ENCODE results near the gene SPDYC. TPM values are rescaled to one million over a fixed set of nuclear protein-coding genes. Genes with fewer than 3 reads are reported as not detected.

SPDYC gene
- total and polyA plus RNA-seq, 2 experiments from 2014 or later = 0.24 TPM; not detected in 1

GRCh38 chr11:65150509-65151299 lies 19.3 kb upstream of the SPDYC start:
- no peak overlapping the region for H3K4me3 ChIP-seq

GRCh38 chr11:65151331-65151899 lies 18.6 kb upstream of the SPDYC start:
- Histone ChIP-seq H3K4me1 (ENCODE audit: low read depth) (no peaks in the 10 kb centered on the region), H3K9me3 (ENCODE audit: low read depth) (no peaks in the 10 kb centered on the region), H3K27me3 (no peaks in the 10 kb centered on the region), H3K36me3 (no peaks in the 10 kb centered on the region), H3K27ac (no peak overlapping the region), H3K4me3 (no peak overlapping the region)
- DNase-seq (ENCODE audit: low read depth in 1 of 2, low spot score in 1 of 2) = no peak
- no peak for TF ChIP-seq CTCF (IDR thresholded peaks at IDR 0.05; ENCODE audit: low read depth, low read length)

More at GRCh38 chr11:65150509-65151299, 19.3 kb upstream of the SPDYC start:
- Histone ChIP-seq H3K27me3 (no peaks in the 10 kb centered on the region), H3K27ac (no peak overlapping the region), H3K4me1 (ENCODE audit: low read depth) (no peaks in the 10 kb centered on the region), H3K9me3 (ENCODE audit: low read depth) (no peaks in the 10 kb centered on the region), H3K36me3 (no peaks in the 10 kb centered on the region)
- TF ChIP-seq CTCF (IDR thresholded peaks at IDR 0.05; ENCODE audit: low read depth, low read length) = no peak
- peak in 1 of 2 donors; percentile 63 for DNase-seq (ENCODE audit: low read depth in 1 of 2, low spot score in 1 of 2)

GRCh38 chr11:65152122-65152521 lies 17.9 kb upstream of the SPDYC start:
- no peak for DNase-seq (ENCODE audit: low read depth in 1 of 2, low spot score in 1 of 2)
- TF ChIP-seq CTCF (IDR thresholded peaks at IDR 0.05; ENCODE audit: low read depth, low read length) = no peak
- no peaks in the 10 kb centered on the region for H3K9me3 ChIP-seq (ENCODE audit: low read depth)

GRCh38 chr11:65156256-65156655 lies 13.8 kb upstream of the SPDYC start:
- Histone ChIP-seq H3K27me3 (no peaks in the 10 kb centered on the region), H3K4me1 (ENCODE audit: low read depth) (no peaks in the 10 kb centered on the region), H3K36me3 (no peaks in the 10 kb centered on the region), H3K9me3 (ENCODE audit: low read depth) (no peaks in the 10 kb centered on the region), H3K4me3 (no peak overlapping the region), H3K27ac (no peak overlapping the region)
- DNase-seq (ENCODE audit: low read depth in 1 of 2, low spot score in 1 of 2) = no peak
- TF ChIP-seq CTCF (IDR thresholded peaks at IDR 0.05; ENCODE audit: low read depth, low read length) = no peak

More at GRCh38 chr11:65152122-65152521, 17.9 kb upstream of the SPDYC start:
- H3K36me3 ChIP-seq = no peaks in the 10 kb centered on the region
- no peak overlapping the region for H3K27ac ChIP-seq
- no peaks in the 10 kb centered on the region for H3K4me1 ChIP-seq (ENCODE audit: low read depth)
- H3K27me3 ChIP-seq = no peaks in the 10 kb centered on the region
- no peak overlapping the region for H3K4me3 ChIP-seq

- Histone ChIP-seq H3K4me1 (ENCODE audit: low read depth) (no peaks in the 10 kb centered on the region), H3K9me3 (ENCODE audit: low read depth) (no peaks in the 10 kb centered on the region), H3K36me3 (no peaks in the 10 kb centered on the region), H3K4me3 (no peak overlapping the region), H3K27ac (no peak overlapping the region), H3K27me3 (no peaks in the 10 kb centered on the region)
- DNase-seq (ENCODE audit: low read depth in 1 of 2, low spot score in 1 of 2) = no peak
- TF ChIP-seq CTCF (IDR thresholded peaks at IDR 0.05; ENCODE audit: low read depth, low read length) = no peak
These were observed 13.1 kb upstream of the SPDYC start for GRCh38 chr11:65156926-65157325.
